Right lobe of liver (tissue), 6 donors: Measurements from ENCODE around the gene IGDCC3. TPM values are rescaled to one million over a fixed set of nuclear protein-coding genes. Genes with fewer than 3 reads are reported as not detected.

Experiments used
- ATAC-seq, 4 donors: fragments of 200-7000 bp; cut with Tn5 transposase; one replicate each; pipeline ENCODE4 v1.9.1; 2020; ENCODE audit warnings: mild to moderate bottlenecking in 4 of 4, moderate library complexity in 4 of 4
- DNase-seq, 3 donors: peaks; one replicate each; pipeline ENCODE4 v3.0.0-alpha.2; 2020
- H3K27ac ChIP-seq, 3 donors: fragments of 200-600 bp; one replicate each; pipeline ENCODE4 v1.8.0; 2022
- H3K27me3 ChIP-seq, 2 donors: fragments of 200-600 bp; one replicate each; pipeline ENCODE4 v1.8.0; 2022
- H3K36me3 ChIP-seq, 4 donors: fragments of 200-600 bp; sonication (generic) in 1 of 4; one replicate each; pipeline versions ENCODE4 v1.5.1 to v1.8.0; 2017 to 2022; ENCODE audit warnings: control low read depth in 1 of 4
- H3K4me1 ChIP-seq, 4 donors: fragments of 200-600 bp; sonication (generic) in 1 of 4; one replicate each; pipeline versions ENCODE4 v1.5.1 to v1.8.0; 2017 to 2022; ENCODE audit warnings: control low read depth in 1 of 4
- H3K4me3 ChIP-seq, 3 donors: fragments of 200-600 bp; one replicate each; pipeline ENCODE4 v1.8.0; 2022
- H3K9me3 ChIP-seq, 4 donors: fragments of 200-600 bp; sonication (generic) in 1 of 4; one replicate each; pipeline versions ENCODE4 v1.5.1 to v1.8.0; 2017 to 2022; ENCODE audit warnings: control low read depth in 1 of 4
- POLR2A ChIP-seq: fragments of 450-650 bp; IDR thresholded peaks from one replicate; pipeline ENCODE4 v1.6.1; 2017; ENCODE audit warnings: antibody characterized with exemption, mild to moderate bottlenecking
- WGBS: methylation state at CpG from one replicate; pipeline ENCODE4 v1.1.6; 2018; ENCODE audit warnings: low coverage, low lambda C conversion rate; ENCODE audit not compliant: insufficient coverage; ENCODE audit errors: missing lambda C conversion rate; 5-methylcytosine and 5-hydroxymethylcytosine counted together
- intact Hi-C, 2 donors: fragments of 100-400 bp; cut with DNase I; formaldehyde crosslinking; loops; one replicate each; pipeline versions ENCODE4 v1.11.2 to v1.14.1; 2022
- total RNA-seq, 6 experiments: library from RNA; depleted of rRNA in 2 of 6; stranded (reverse); fragments of >200 nt in 2 of 6; fragmentation: NEBNext Ultra II Directional in 3 of 6; extraction: Animal tissue kit (Norgen Biotek cat#: 25700) in 3 of 6; gene quantifications; one replicate each; pipeline versions ENCODE4 v1.1.0 to v1.2.4, GENCODE V29; 2016 to 2023
- TF ChIP-seq, protein P1 (sequence below), 4 donors: fragments of 200-600 bp in 3 of 4; fragments of 450-650 bp in 1 of 4; IDR thresholded peaks; one replicate each; pipeline versions ENCODE4 v1.5.1 to v1.8.0; 2016 to 2022; ENCODE audit warnings: antibody characterized with exemption in 4 of 4, mild to moderate bottlenecking in 2 of 4
- donor health status: DM: no; HTN: yes; CAD: no.
- donor health status: DM: no; HTN: no; CAD: no.
- donor health status: DM: no; HTN: no; CAD: no.
- donor health status: DM: no; HTN: yes; CAD: no.
- donor health status: DM: no; HTN: yes; CAD: no.

Gene IGDCC3
- total RNA-seq, 6 experiments from 2014 or later, result not detected

DNA sequence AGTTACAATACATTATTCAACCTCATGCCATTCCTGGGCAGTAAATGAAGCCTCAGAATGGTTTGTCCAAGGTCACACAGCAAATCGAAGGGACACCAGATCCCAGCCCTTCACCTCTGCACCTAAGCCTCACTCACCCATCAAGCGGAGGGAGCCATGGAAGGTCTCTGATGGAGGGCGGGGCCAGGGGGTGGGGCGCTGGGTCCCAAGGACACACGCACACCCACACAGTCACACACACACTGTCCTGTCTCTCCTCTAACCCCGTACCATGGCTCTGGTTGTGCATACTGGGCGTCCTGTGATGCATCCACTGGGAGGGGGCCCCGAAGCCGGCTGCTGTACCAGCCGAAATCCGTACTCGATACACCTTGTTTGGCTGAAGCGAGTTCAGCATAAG lies 15.3 kb upstream of the IGDCC3 start:
- Histone ChIP-seq H3K9me3 (no peaks in the 10 kb centered on the region), H3K4me3 (no peak overlapping the region), H3K36me3 (no peaks in the 10 kb centered on the region), H3K27ac (no peak overlapping the region), H3K27me3 (no peaks in the 10 kb centered on the region), H3K4me1 (no peaks in the 10 kb centered on the region)
- WGBS, result 93% methylated on average over 7 of the region's 13 CpGs
- intact Hi-C loops, result no loop called here
- DNase-seq (peak in 1 of 3 donors; percentile 30), ATAC-seq (no peak)
- no peak for TF ChIP-seq POLR2A
- TF ChIP-seq, protein P1, sequence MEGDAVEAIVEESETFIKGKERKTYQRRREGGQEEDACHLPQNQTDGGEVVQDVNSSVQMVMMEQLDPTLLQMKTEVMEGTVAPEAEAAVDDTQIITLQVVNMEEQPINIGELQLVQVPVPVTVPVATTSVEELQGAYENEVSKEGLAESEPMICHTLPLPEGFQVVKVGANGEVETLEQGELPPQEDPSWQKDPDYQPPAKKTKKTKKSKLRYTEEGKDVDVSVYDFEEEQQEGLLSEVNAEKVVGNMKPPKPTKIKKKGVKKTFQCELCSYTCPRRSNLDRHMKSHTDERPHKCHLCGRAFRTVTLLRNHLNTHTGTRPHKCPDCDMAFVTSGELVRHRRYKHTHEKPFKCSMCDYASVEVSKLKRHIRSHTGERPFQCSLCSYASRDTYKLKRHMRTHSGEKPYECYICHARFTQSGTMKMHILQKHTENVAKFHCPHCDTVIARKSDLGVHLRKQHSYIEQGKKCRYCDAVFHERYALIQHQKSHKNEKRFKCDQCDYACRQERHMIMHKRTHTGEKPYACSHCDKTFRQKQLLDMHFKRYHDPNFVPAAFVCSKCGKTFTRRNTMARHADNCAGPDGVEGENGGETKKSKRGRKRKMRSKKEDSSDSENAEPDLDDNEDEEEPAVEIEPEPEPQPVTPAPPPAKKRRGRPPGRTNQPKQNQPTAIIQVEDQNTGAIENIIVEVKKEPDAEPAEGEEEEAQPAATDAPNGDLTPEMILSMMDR (IDR thresholded peaks at IDR 0.05), result no peak

DNA sequence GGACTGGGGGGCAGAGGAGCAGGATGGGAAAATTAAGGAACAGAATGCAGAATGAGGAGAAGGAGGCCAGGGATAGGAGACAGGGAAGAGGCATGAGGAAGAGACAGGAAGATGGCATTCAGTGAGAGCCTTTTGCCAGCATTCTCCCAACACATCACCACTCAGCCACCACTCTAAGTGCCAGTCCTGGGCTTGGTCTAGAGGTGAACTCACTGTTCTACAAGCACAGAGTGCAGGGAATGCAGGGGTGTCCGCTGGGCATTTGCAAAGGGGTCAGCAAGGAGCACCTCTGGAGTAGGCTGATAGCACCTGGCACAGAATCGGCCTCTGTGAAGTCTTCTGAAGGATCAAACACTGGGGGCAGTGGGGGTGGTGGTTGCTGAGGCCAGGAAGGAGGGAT lies 14.6 kb upstream of the IGDCC3 start:
- WGBS, result no CpG with 5 or more reads among the region's 2 CpGs
- H3K27me3 ChIP-seq, result no peaks in the 10 kb centered on the region
- H3K4me3 ChIP-seq, result no peak overlapping the region
- intact Hi-C loops, result no loop called here
- H3K36me3 ChIP-seq, result no peaks in the 10 kb centered on the region
- H3K27ac ChIP-seq, result no peak overlapping the region
- H3K4me1 ChIP-seq, result no peaks in the 10 kb centered on the region
- no peaks in the 10 kb centered on the region for H3K9me3 ChIP-seq
- no peak for TF ChIP-seq POLR2A
- TF ChIP-seq, protein P1 (IDR thresholded peaks at IDR 0.05), result no peak
- DNase-seq (peak in 1 of 3 donors; percentile 13), ATAC-seq (no peak)

GRCh38 chr15:65391732-65392131 lies 13.9 kb upstream of the IGDCC3 start:
- ATAC-seq, result no peak
- Histone ChIP-seq H3K4me1 (no peaks in the 10 kb centered on the region), H3K9me3 (no peaks in the 10 kb centered on the region), H3K27ac (no peak overlapping the region), H3K4me3 (no peak overlapping the region), H3K36me3 (no peaks in the 10 kb centered on the region), H3K27me3 (no peaks in the 10 kb centered on the region)
- peak in 1 of 3 donors; percentile 38 for DNase-seq
- TF ChIP-seq POLR2A, result no peak
- TF ChIP-seq, protein P1 (IDR thresholded peaks at IDR 0.05), result no peak
- intact Hi-C loops, result no loop called here
- 89% methylated on average over 4 of the region's 10 CpGs for WGBS

- Histone ChIP-seq H3K36me3 (no peaks in the 10 kb centered on the region), H3K4me3 (no peak overlapping the region), H3K27me3 (no peaks in the 10 kb centered on the region), H3K9me3 (no peaks in the 10 kb centered on the region), H3K4me1 (peaks cover 0 to 2% (median 0%) of the 10 kb centered on the region in 4 donors), H3K27ac (no peak overlapping the region)
- WGBS, result 43% methylated on average over 1 of the region's 1 CpG
- ATAC-seq (no peak), DNase-seq (no peak)
- TF ChIP-seq, protein P1 (IDR thresholded peaks at IDR 0.05), result no peak
- TF ChIP-seq POLR2A, result no peak
- intact Hi-C loops, result no loop called here
These were observed 12.6 kb upstream of the IGDCC3 start for GRCh38 chr15:65390447-65390846.

GRCh38 chr15:65389226-65389625 lies 11.4 kb upstream of the IGDCC3 start:
- intact Hi-C loops, result loop anchor here (5.0 kb wide), 1 partner anchor 67 kb away; no protein-coding TSS in a partner anchor
- H3K4me1 ChIP-seq, result peaks cover 0 to 2% (median 0%) of the 10 kb centered on the region in 4 donors
- H3K4me3 ChIP-seq, result no peak overlapping the region
- H3K36me3 ChIP-seq, result no peaks in the 10 kb centered on the region
- no peak for ATAC-seq
- H3K27me3 ChIP-seq, result no peaks in the 10 kb centered on the region
- peak in 1 of 3 donors; percentile 16 for DNase-seq
- no peak overlapping the region for H3K27ac ChIP-seq
- TF ChIP-seq, protein P1 (IDR thresholded peaks at IDR 0.05), result no peak
- TF ChIP-seq POLR2A, result no peak
- 42% methylated on average over 2 of the region's 10 CpGs for WGBS
- H3K9me3 ChIP-seq, result no peaks in the 10 kb centered on the region
